Esophagus muscularis mucosa (tissue), 3 donors: Measurements from ENCODE around the gene ARHGEF38.

Experiments used
- POLR2A ChIP-seq: fragments of 450-650 bp; IDR thresholded peaks from one replicate; pipeline ENCODE4 v1.6.1; 2017; ENCODE audit warnings: antibody characterized with exemption, moderate library complexity, mild to moderate bottlenecking, low read depth
- POLR2AphosphoS5 ChIP-seq, 2 donors: sonication (generic); formaldehyde crosslinking; IDR thresholded peaks; one replicate each; pipeline ENCODE4 v1.6.1; 2017; ENCODE audit warnings: antibody characterized with exemption in 2 of 2
- TF ChIP-seq, protein P1 (sequence below), 3 experiments: fragments of 200-600 bp in 2 of 3; fragments of 450-650 bp in 1 of 3; sonication (generic) in 2 of 3; IDR thresholded peaks; one replicate each; pipeline ENCODE4 v1.5.1; 2017 to 2019; ENCODE audit warnings: antibody characterized with exemption in 3 of 3, mild to moderate bottlenecking in 2 of 3, moderate library complexity in 1 of 3

DNA sequence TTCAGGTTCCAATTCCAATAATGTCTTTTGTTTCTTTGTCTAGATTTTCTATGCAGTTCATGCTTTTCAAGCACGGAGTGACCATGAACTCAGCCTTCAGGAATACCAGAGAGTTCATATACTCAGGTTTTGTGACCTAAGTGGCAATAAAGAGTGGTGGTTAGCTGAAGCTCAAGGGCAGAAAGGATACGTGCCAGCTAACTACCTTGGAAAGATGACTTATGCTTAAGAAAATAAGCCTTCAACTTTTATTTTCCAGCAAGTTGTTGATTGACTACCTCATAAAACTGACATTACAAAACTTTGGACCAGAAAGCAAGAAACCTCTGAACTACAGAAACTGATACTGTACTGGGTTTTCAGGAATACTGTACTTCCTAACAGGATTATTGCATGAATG lies 125.3 kb downstream of the ARHGEF38 start:
- TF ChIP-seq POLR2A, result no peak
- TF ChIP-seq POLR2AphosphoS5 (IDR thresholded peaks at IDR 0.05), result no peak
- TF ChIP-seq, protein P1, sequence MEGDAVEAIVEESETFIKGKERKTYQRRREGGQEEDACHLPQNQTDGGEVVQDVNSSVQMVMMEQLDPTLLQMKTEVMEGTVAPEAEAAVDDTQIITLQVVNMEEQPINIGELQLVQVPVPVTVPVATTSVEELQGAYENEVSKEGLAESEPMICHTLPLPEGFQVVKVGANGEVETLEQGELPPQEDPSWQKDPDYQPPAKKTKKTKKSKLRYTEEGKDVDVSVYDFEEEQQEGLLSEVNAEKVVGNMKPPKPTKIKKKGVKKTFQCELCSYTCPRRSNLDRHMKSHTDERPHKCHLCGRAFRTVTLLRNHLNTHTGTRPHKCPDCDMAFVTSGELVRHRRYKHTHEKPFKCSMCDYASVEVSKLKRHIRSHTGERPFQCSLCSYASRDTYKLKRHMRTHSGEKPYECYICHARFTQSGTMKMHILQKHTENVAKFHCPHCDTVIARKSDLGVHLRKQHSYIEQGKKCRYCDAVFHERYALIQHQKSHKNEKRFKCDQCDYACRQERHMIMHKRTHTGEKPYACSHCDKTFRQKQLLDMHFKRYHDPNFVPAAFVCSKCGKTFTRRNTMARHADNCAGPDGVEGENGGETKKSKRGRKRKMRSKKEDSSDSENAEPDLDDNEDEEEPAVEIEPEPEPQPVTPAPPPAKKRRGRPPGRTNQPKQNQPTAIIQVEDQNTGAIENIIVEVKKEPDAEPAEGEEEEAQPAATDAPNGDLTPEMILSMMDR (IDR thresholded peaks at IDR 0.05), result no peak
